Muscle of back (tissue), 11 donors: ENCODE data around the gene NCOA4. TPM values are rescaled to one million over a fixed set of nuclear protein-coding genes. Genes with fewer than 3 reads are reported as not detected.
A peak's percentile ranks its signal among the peaks of the same experiment; 100 is the strongest.
"Not testable (repeated sequence)": the region's sequence is repeated elsewhere in the genome, so short reads cannot be mapped to it uniquely, and the experiment has no call there.

ENCODE experiments used
- DNase-seq, 3 donors: peaks; one replicate each; pipeline versions ENCODE4 v3.0.0 to v3.0.0-alpha.2; 2013
- polyA plus RNA-seq, 10 donors: library from polyadenylated mRNA; unstranded; fragments of 120-200 nt; gene quantifications; one replicate each; pipeline ENCODE4 v1.2.1, GENCODE V29; 2013; ENCODE audit not compliant: insufficient read length in 10 of 10

The NCOA4 gene
- polyA plus RNA-seq, 10 donors, result 108 to 185 (median 132) TPM

DNA sequence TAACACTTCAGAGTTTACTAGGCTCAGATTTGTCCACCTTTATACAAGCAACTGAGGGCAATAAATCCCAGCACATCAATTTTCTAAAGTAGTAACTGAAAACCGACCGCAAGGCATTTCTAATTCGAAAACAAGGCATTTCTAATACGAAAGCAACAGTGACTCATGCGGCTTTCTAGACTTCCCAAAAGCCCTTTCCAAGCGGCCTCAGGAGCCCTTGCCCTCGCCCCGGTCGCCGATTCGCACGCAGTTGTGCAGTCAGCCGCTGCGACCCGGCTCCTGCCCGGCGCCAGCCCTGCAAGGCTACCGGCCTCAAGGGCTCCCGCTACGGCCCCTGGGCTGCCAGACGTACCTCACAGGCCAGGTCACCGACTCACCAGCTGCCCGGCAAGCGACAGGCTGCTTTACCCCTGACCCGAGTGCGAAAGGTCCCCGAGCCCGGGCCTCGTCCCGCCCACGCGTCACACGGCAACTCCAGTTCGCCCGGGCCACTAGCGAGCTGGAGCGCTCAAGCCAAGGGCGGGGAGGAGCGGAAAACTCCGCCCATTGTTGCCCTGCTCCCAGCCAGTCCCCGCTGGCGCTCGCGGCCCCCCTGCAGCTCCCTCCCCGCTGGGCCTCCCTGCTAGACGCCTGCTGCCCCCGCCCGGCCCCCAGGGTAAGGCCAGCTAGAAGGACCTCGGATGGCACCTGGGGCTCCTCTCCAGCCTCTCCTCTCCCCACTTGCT is 7.3 kb downstream of the NCOA4 start:
- peak; percentile 82 to 92 (median 83) for DNase-seq

DNA sequence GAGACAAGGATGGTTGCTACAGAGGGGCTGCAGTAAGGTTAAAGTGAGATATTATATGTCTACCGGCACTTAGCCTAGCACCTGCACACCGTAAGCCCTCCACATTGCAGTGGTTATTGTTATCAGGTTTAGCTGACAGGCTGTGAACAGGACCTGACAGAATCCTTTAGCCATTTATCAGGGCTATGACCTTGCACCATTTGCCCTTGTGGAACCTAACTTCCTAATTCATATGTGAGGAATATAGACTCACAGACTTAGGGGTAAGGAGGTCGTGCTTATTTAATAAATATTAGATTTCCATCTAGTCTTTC is 10.1 kb downstream of the NCOA4 start:
- DNase-seq, result no peak

DNA sequence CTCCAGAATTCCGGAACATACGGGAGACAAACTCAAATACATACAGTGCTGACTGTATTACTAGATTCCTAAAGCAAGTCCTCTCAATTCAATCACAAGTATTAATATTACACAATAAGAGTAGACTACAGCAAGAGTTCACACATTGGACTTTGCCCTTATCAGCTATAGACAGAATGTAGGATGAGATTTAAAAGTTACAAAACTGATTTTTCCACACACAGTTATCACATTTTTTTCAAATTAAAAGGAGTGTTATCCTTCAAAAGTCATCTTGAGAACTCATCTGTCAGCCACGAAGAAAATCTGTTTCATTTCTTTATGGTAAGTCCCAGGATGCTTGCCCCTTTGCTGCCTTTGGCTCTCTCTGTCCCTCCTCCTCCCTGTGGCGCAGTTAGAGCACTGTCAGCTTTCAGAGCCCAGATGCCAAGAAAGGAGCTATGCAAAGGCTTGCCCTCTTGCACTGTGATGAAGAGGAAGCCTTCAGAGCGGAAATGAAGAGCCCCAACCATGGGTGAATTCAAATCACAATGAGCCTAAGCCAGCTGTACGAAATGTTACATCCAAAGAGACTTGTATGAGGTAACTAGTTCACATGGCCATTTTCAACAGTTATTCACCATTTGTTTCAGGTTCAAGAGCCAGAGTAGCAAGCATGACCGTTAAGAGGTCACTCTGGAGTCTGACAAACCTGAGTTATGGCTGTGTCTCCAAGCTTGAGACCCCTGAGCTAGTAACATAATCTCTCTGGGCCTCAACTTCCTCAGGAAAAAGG is 10.7 kb downstream of the NCOA4 start:
- DNase-seq, result peak in 1 of 3 donors; percentile 24

DNA sequence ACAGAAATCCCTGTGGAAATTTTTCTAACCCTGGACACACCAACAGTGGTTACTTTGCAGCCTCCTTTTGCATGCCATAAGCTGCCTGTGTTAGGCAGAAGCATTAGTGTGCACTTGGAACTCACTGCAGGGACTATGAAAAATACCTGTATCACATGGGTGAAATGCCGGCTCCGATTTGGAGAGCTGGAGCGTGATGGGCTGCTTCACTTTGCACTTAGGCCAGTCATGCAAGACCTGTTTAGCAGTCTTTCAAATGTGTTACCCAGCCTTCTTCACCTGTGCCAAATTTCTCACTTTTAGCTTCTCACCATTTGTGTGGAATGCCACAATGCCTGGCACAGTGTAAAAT is 11.3 kb downstream of the NCOA4 start:
- DNase-seq, result no peak

GRCh38 chr10:46018453-46019176 is 11.8 kb downstream of the NCOA4 start:
- DNase-seq, result no peak

DNA sequence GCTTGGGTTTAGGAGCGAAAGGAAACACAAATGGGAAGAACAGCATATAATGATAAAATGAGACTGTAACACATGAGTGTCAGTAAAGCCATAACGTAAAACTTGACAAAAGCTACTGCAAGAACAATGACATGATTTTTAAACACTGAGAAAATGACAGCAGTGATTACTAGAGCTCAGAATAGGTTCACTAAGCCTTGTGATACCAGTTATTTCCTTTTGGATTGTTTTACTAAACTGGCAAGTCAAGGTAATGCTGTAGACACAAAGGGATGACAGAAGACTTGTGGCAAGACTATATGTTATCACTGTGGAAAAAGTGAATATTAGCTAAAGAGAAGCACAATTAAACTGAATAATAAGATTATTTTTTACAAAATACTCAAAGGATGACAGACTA is 12.7 kb downstream of the NCOA4 start:
- DNase-seq, result no peak

DNA sequence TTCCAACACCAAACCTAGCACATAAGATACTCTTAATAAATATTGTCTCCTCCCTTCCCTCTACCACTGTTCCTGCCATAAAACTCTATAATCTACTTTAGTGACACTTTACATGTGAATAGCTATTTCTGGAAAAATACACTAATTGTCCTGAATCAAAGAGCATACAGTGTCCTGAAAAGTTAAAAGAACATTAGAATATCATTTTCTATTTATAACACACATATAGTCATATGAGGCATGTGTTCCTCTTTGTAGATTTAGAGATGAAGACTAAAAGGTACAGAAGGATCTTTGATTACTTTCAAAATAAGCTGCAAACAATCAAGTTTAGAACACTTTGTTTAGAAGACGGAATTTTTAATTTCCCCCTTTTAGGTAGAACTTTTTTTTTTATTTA is 13.6 kb downstream of the NCOA4 start:
- no peak for DNase-seq

DNA sequence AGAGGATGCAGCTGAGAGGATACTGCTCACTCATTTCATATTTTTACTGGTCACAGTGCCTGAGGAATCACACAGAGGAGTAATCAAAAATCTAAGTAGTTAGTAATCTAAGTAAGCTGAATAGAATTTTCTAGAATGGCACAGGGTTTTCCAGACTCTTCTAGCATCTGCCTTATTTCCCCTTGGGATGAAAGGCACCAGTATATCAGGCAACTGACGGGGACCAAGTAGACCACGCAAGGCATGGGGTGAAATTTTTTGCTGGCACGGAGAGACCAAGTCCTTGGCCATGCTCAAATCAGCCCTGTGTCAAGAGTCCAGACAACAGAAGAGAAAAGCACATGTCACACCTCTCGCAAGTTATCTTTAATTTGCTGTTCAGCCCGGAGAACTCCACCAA is 14.2 kb downstream of the NCOA4 start:
- DNase-seq, result no peak

DNA sequence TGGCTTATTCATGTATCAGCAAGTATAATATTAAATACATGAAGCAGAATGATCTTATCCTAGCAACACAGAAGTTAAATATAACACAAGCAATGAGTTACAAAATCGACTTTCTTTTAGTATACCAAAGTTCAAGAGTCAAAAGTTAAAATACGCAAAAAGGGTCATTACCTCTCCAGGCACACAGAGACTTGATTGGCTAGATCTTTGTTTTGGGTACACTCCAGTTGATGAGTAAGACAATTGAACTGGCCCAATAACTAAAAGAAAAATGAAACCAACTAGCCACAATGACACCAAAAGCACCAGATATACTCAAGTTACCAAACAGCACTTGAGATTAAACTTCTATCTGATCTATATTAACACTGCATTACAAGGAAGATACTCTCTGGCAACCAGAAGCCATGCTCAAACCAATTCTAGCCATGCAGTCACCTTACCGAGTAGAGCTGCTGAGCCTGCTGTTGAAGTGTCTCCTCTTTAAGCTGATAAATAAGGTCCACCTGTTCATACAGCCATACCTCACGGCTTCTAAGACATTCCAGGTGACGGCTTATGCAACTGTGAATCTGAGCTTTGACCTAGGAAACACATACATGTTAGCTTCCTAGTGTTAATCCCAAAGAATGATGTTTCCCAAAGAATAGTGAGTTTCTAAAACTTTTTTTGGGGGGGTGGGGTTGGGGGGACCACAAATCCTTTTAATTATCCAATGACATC is 15.6 kb downstream of the NCOA4 start:
- no peak for DNase-seq

GRCh38 chr10:46014206-46014605 is 16.2 kb downstream of the NCOA4 start:
- DNase-seq, result no peak

DNA sequence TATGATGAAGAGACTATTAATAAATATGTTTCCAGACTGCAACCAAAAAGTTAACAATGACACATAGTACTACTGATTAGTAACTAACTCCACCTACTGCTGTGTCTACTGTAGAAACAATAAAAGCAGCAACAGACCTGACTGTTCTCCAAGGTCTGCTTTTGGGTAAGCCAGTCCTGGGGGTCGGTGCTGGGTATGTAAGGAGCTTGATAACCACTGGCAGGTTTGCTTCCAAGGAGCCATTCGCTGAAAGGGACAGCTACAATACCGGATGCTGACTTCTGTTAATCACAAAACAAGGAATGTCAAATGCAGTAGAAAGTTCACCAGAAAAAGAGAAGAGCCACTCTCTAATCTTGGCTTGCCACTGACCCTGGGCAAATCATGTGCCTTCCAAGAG is 17.7 kb downstream of the NCOA4 start:
- no peak for DNase-seq

GRCh38 chr10:46006219-46006618 is 24.2 kb downstream of the NCOA4 start:
- DNase-seq, result no peak

DNA sequence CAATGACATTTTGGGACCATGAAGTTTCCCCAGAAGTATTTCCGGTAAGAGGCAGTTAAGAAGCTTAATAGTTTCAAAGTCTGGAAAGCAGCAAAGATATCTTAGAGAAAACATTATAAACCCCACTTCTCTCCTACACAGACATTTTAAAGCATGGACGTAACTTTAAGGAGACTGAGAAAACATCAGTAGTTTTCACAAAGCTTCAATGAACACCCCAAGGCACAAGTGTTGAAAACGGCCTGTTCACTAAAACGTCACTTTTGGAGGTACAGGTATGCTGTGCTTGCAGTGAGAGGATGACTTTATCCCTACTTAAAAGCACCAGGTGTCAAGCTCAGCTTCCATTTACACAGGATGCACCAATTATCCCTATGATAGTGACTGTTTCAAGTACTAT is 25.0 kb downstream of the NCOA4 start:
- no peak for DNase-seq

- DNase-seq, result no peak
Measured at GRCh38 chr10:46004963-46005362, 25.5 kb downstream of the NCOA4 start.

DNA sequence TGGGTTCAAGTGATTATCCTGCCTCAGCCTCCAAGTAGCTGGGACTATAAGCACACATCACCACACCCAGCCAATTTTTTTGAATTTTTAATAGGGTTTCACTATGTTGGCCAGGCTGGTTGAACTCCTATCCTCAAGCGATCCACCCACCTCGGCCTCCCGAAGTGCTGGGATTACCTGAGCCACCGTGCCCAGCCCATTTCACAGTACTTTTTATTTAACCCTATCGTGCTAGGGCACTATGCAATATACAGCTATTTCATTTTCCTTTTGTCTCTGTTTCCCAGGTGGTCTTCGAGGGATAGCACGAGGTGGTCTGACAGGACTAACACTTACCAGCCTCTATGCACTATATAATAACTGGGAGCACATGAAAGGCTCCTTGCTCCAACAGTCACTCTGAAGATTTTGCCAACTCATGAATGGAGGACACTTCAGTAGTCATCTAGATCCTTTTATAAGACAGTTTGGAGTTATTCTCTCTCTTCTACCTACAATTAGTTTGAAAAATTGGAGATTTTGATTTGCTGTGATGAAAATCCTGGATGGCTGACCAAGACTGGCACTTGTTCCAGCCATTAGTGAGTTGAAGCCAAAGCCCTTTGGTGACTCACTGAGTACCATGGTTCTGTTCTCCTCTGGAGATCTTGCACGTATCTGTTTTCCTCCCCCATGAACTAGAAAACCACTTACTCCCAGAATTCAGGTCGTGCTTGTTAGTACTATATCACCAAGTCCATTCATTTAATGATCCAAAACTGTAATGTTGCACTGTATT is 27.3 kb downstream of the NCOA4 start:
- no peak for DNase-seq

- DNase-seq, result not testable (repeated sequence)
Measured at GRCh38 chr10:46002189-46002687, 28.2 kb downstream of the NCOA4 start.

GRCh38 chr10:46001187-46001756 is 29.2 kb downstream of the NCOA4 start:
- DNase-seq, result no peak

GRCh38 chr10:46000538-46000937 is 29.9 kb downstream of the NCOA4 start:
- no peak for DNase-seq

- not testable (repeated sequence) for DNase-seq
Measured at GRCh38 chr10:45999955-46000354, 30.5 kb downstream of the NCOA4 start.

DNA sequence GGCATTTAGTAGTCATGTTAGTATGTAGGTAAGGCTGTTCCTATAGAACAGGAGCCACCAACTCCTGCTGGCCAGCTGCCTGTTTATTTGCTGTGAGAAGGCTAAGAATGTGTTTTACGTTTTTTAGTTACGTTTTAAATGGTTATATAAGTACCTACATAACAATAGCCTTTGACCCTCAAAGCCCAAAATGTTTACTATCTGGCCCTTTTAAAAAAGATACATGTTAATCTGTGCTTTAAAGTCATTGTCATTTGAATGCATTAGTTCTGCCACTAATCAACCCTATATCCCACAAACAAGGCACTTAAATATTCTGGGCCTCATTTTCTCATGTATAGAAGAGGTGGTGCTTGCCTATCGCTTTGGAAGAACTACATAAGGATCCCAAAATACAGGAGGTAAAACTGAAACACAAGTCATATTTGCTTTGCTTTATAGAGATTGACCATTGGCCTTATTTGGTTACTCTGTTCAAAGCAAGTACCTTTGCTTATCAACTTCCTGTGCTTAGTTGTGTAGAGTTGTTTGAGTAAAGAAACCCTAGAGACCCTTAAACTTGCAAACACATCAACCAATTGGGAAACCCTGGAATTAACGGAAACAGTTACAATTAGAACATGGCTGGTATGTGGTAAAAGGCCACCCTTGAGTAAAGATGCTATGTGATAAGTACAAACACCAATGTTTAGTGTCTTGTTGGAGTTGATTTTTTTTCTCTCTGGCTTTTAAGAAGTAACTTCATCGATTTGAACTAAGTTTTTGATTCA is 32.2 kb downstream of the NCOA4 start:
- no peak for DNase-seq
